ENCODE data around the gene ANKRD18B. TPM values are rescaled to one million over a fixed set of nuclear protein-coding genes. Genes with fewer than 3 reads are reported as not detected.
"Not testable (repeated sequence)": the region's sequence is repeated elsewhere in the genome, so short reads cannot be mapped to it uniquely, and the experiment has no call there.

ANKRD18B gene
- total RNA-seq, 4 donors from 2014 or later, result 0.28 TPM; not detected in 3

DNA sequence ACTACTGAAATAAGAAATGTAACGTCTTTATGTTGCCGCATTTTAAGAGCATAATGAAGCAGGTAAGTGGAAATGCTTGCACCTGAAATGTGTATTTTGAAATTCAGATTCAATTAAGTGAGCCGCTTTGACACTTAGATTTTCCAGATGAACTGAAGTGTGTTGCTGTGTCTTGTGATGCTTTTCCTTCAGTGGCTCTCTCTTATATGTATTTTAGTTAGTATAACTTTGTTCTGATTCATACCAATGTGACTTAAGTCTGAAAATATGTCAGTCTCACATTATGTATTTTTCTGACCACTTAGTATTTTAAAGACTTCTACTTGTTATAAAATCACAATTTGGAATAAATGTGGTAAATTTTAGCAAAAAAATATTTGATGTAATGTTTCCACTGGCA lies 25.4 kb downstream of the ANKRD18B start:
- H3K4me3 ChIP-seq; H3K4me1 ChIP-seq; DNase-seq; H3K36me3 ChIP-seq; intact Hi-C loops (cut with DNase I; ENCODE audit: low total_unique reads); H3K27ac ChIP-seq; H3K27me3 ChIP-seq; H3K9me3 ChIP-seq: not testable (repeated sequence)

- H3K4me3 ChIP-seq; DNase-seq; intact Hi-C loops (cut with DNase I; ENCODE audit: low total_unique reads); H3K27me3 ChIP-seq; H3K36me3 ChIP-seq; H3K4me1 ChIP-seq; H3K27ac ChIP-seq; H3K9me3 ChIP-seq: not testable (repeated sequence)
Observed at GRCh38 chr9:33551183-33551582, 27.1 kb downstream of the ANKRD18B start.

DNA sequence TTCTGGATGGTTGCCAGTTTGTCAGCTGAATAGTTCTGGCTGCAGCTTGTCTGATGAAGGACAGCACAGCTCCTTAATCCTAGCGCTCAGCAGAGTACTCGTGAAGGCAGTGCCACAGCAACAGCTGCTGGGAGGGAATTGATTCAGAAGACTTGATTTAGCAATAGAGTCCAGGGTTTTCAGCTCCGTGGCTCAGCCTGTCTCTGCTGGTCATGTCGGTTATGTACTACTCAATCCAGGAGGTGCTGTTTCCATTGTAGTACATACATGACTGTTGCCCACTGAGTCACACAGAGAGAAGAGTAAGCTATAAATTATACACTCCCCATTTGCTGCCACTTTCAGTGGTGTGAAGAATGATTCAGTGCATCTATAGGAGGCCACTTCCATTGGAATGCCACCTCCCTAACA lies 28.3 kb downstream of the ANKRD18B start:
- intact Hi-C loops (cut with DNase I; ENCODE audit: low total_unique reads), result not testable (repeated sequence)

DNA sequence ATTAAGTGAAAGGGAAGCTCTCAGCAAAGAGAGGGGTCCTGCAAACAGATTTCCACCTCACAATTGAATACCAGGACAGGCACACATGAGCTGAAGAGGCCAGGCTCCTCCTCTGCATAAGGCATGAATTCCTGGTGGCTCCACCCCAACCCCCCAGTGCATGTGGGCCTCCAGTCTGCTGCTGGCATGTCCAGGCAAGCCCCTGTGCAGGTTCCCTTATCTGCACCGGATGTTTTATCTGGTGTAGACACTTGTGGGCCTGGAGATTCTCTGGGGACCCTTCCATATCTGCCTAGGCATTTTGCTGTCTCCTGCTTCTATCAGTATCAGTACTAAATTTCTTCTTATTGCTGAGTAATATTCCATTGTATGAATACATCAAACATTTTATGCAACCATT lies 36.2 kb downstream of the ANKRD18B start:
- H3K27ac ChIP-seq; H3K4me1 ChIP-seq; H3K27me3 ChIP-seq; H3K4me3 ChIP-seq; intact Hi-C loops (cut with DNase I; ENCODE audit: low total_unique reads); DNase-seq; H3K36me3 ChIP-seq; H3K9me3 ChIP-seq: not testable (repeated sequence)

More for the DNA sequence above, 28.3 kb downstream of the ANKRD18B start:
- not testable (repeated sequence) for DNase-seq, H3K4me3 ChIP-seq, H3K27ac ChIP-seq, H3K36me3 ChIP-seq, H3K4me1 ChIP-seq, H3K9me3 ChIP-seq, H3K27me3 ChIP-seq

GRCh38 chr9:33562196-33562595 lies 38.1 kb downstream of the ANKRD18B start:
- H3K9me3 ChIP-seq; H3K27ac ChIP-seq; intact Hi-C loops (cut with DNase I; ENCODE audit: low total_unique reads); H3K36me3 ChIP-seq; H3K4me3 ChIP-seq; DNase-seq; H3K4me1 ChIP-seq; H3K27me3 ChIP-seq: not testable (repeated sequence)

- H3K27me3 ChIP-seq; H3K27ac ChIP-seq; DNase-seq; H3K4me3 ChIP-seq; intact Hi-C loops (cut with DNase I; ENCODE audit: low total_unique reads); H3K9me3 ChIP-seq; H3K4me1 ChIP-seq; H3K36me3 ChIP-seq: not testable (repeated sequence)
Observed at GRCh38 chr9:33567776-33568175, 43.7 kb downstream of the ANKRD18B start.

GRCh38 chr9:33577786-33578185 lies 53.7 kb downstream of the ANKRD18B start:
- H3K27ac ChIP-seq; H3K9me3 ChIP-seq; H3K4me1 ChIP-seq; H3K4me3 ChIP-seq; H3K27me3 ChIP-seq; H3K36me3 ChIP-seq; DNase-seq; intact Hi-C loops (cut with DNase I; ENCODE audit: low total_unique reads): not testable (repeated sequence)

GRCh38 chr9:33579996-33580395 lies 55.9 kb downstream of the ANKRD18B start:
- H3K27ac ChIP-seq; H3K4me1 ChIP-seq; DNase-seq; intact Hi-C loops (cut with DNase I; ENCODE audit: low total_unique reads); H3K36me3 ChIP-seq; H3K4me3 ChIP-seq; H3K27me3 ChIP-seq; H3K9me3 ChIP-seq: not testable (repeated sequence)

DNA sequence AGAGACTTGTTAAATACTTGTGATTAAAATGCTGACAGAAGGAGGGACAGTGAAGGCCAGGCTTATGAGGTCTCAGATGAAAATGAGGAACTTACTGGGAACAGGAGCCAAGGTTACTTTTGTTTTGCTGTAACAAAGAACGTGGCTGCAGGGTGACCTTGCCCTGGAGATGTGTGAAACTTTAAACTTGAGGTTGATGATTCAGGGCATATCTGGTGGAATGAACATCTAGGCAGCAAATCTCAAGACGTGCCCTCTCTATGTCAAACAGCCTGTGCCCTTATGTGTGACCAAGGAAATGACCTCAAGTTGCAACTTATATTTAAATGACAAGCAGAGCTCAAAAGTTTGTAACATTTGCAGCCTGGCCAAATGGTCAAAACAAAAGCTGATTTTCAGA lies 58.6 kb downstream of the ANKRD18B start:
- H3K4me3 ChIP-seq; H3K4me1 ChIP-seq; DNase-seq; intact Hi-C loops (cut with DNase I; ENCODE audit: low total_unique reads); H3K9me3 ChIP-seq; H3K36me3 ChIP-seq; H3K27me3 ChIP-seq; H3K27ac ChIP-seq: not testable (repeated sequence)

GRCh38 chr9:33586128-33586527 lies 62.1 kb downstream of the ANKRD18B start:
- H3K9me3 ChIP-seq; H3K36me3 ChIP-seq; H3K27ac ChIP-seq; H3K4me1 ChIP-seq; DNase-seq; H3K4me3 ChIP-seq; intact Hi-C loops (cut with DNase I; ENCODE audit: low total_unique reads); H3K27me3 ChIP-seq: not testable (repeated sequence)

- H3K9me3 ChIP-seq; H3K27ac ChIP-seq; intact Hi-C loops (cut with DNase I; ENCODE audit: low total_unique reads); DNase-seq; H3K4me1 ChIP-seq; H3K27me3 ChIP-seq; H3K4me3 ChIP-seq; H3K36me3 ChIP-seq: not testable (repeated sequence)
Observed at GRCh38 chr9:33587799-33588198, 63.7 kb downstream of the ANKRD18B start.

DNA sequence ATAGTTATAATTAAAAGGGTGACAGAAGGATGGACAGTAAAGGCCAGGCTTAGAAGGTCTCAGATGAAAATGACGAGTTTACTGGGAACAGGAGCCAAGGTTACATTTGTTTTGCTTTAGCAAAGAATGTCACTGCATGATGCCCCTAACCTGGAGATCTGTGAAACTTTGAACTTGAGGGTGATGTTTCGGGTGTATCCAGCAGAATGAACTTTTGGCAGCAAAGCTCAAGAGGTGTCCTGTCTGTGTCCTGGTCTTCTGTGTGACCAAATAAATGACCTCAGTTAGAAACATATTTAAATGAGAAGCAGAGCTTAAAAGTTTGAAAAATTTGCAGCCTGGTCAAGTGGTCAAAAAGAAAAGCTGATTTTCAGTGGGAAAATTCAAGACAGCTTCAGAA lies 64.8 kb downstream of the ANKRD18B start:
- H3K4me3 ChIP-seq; intact Hi-C loops (cut with DNase I; ENCODE audit: low total_unique reads); H3K9me3 ChIP-seq; H3K36me3 ChIP-seq; H3K27ac ChIP-seq; H3K4me1 ChIP-seq; DNase-seq; H3K27me3 ChIP-seq: not testable (repeated sequence)

DNA sequence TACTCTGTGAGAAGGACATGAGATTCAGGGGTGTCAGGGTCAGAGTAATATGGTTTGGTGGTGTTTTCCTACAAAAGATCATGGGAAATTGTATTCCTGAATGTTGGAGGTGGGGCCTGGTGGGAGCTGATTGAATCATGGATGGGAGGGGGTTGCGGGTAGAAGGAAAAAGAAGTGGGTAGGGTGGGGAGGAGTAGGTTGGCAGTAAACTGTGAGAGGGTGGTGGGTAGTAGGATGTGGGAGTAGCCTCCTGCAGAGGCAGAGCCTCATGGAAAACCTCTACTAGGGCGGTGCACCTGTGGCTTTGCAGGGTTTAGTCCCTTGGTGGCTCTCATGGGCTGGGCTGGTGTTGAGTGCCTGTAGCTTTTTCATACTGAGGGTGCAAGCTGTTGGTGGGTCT lies 66.8 kb downstream of the ANKRD18B start:
- H3K4me3 ChIP-seq; DNase-seq; H3K27me3 ChIP-seq; H3K36me3 ChIP-seq; intact Hi-C loops (cut with DNase I; ENCODE audit: low total_unique reads); H3K4me1 ChIP-seq; H3K9me3 ChIP-seq; H3K27ac ChIP-seq: not testable (repeated sequence)

DNA sequence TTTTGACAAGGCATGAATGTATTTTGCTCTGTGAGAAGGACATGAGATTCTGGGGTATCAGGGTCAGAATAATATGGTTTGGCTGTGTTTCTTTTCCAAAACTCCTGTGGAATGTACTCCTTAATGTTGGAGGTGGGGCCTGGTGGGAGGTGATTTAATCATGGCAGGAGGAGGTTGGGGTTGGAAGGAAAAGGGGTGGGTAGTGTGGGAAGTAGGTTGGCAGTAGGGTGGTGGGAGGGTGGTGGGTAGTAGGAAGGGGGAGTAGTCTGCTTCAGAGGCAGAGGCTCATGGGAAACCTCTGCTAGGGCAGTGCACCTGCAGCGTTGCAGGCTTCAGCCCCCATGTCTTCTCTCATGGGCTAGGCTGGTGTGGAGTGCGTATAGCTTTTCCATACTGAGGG lies 72.9 kb downstream of the ANKRD18B start:
- DNase-seq; H3K36me3 ChIP-seq; H3K27me3 ChIP-seq; H3K27ac ChIP-seq; H3K4me1 ChIP-seq; H3K9me3 ChIP-seq; intact Hi-C loops (cut with DNase I; ENCODE audit: low total_unique reads); H3K4me3 ChIP-seq: not testable (repeated sequence)

DNA sequence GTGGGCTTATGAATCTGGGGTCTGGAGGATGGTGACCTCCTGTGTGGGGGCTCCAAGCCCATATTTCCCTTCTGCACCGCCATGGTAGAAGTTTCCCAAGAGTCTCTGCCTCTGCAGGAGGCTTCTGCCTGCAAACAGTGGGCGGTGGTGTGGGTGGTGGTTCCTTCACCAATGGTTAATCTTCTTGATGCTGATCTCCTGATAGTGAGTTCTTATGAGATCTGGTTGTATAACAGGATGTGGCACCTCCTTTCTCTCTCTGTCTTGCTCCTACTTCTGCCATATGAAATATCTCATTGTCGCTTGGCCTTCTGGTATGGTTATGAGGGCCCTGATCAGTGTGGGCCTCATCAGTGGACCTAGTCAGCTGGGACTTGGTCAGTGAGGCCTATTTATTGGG lies 73.3 kb downstream of the ANKRD18B start:
- H3K27me3 ChIP-seq; DNase-seq; H3K9me3 ChIP-seq; H3K4me3 ChIP-seq; intact Hi-C loops (cut with DNase I; ENCODE audit: low total_unique reads); H3K36me3 ChIP-seq; H3K4me1 ChIP-seq; H3K27ac ChIP-seq: not testable (repeated sequence)
